ENCODE data around the gene MYO5A.

- TF ChIP-seq CTCF (conservative IDR thresholded peaks at IDR 0.05; ENCODE audit: low read length) (no peak), EZH2phosphoT487 (IDR thresholded peaks at IDR 0.05; ENCODE audit: borderline replicate concordance, low read depth, low read length) (no peak)
Measured at GRCh38 chr15:52303093-52303772, 225.4 kb downstream of the MYO5A start.
